Right renal cortex interstitium (tissue), 3 donors: ENCODE measurements around the gene FOXE1. TPM values are rescaled to one million over a fixed set of nuclear protein-coding genes. Genes with fewer than 3 reads are reported as not detected.

Experiments used
- DNase-seq, 3 donors: peaks; one replicate each; pipeline ENCODE4 v3.0.0-alpha.2; 2013; ENCODE audit warnings: low read depth in 3 of 3, low spot score in 2 of 3
- polyA plus RNA-seq, 3 donors: library from polyadenylated mRNA; unstranded; fragments of 120-200 nt; gene quantifications; one replicate each; pipeline ENCODE4 v1.2.1, GENCODE V29; 2013; ENCODE audit not compliant: insufficient read length in 3 of 3

Gene FOXE1
- polyA plus RNA-seq, 3 donors = 0.04 TPM; not detected in 2

DNA sequence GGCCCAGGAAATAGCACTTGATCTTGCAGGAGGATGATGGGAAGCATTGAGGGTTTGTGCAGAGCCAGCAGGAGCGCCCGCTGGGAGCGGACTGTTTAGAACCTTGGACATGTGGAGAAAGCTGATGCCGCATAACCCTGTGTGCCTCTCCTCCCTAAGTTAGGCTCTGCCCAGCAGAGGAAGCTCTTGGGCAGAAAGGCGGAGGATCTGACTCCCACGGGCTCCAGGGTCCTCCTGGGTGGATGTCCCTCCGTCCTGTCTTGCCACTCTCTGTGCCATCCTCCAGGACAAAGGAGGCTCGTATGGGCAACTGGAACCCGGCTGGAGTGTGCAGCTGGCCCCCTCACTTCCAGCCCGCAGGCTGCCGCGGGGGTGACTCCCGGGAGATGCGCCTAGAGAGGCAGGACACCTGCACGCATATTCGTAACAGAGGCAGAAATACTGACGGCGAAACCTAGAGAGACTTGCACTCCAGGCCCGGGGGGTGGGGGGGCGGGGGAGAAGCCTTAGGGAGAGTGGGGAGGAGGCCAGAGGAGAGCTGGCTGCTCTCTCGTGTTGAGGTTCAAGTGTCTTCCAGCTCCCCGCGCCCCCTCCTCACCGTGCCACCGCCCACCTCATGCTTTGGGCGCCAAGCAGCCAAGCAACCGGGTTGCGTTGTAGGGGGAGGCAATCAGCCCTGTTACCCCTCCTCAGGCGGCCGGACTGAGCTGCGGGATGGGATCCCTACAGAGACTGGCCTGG is 5.4 kb upstream of the FOXE1 start:
- DNase-seq = no peak

DNA sequence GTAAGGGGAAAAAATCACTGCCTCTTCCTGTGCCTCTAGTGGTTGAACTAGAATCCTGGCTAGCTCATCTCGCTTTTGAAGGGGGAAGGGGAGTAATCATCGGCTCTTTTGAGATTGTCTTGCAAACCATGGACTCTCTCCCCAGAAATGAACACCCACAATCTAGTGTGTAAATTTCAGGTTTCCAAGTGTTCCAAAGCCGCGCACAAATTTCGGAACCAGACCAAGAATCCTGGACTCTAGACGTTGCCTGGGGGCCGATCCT is 4.9 kb upstream of the FOXE1 start:
- no peak for DNase-seq

DNA sequence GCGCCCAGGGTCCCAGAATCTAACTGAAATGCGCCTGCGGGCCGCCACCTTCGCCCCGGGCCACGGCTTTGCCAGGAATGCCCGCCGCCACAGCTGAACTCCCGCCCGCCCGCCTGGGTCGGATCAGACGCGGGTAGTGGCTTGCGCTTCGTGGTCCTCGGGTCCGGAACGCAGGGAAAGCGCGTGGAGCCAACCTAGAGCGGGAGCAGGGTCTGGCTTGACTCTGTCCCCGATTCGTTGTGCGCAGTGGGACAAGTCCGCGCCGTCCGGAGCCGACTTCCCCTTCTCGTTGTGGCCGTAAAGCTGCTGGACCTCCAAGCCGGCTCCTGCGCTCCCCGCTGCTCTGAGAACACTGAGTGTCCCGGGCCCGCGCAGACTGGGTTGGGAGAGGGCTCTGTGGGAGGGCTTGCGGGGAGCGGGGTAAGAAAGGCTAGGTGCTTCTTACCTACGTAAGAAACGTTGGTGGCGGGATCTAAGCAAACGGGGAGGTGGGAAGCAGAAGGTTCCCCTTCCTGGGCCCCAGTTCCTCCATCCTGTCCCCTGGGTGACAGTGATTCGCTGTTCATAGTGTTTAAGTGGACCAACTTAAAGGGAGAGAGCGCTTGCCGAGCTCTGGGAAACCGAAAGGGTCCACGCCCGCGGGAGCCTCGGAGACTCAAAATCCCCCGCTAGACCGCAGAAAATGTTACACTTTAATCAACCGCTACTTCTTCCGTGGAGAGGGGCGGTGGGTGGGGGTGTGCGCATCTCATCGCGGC is 4.4 kb upstream of the FOXE1 start:
- DNase-seq = no peak

DNA sequence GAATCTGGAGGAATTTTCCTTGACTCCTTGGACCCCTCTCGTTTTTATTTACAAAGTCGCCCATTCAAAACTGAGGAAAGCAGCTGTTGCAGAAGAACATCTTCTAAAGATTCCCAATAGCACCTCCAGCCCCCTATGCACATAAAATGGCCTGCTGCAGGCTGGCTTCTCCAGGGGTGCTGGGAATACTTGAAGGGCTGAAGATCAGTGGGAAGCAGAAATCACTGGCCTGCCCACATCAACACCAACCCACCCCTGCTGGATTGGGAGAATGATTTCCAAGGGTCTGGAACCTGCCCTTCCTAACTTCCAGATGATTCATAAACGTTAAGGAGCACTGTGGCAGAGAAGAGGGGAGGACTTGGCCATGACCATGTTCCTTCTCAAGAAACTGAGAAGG is 3.0 kb upstream of the FOXE1 start:
- DNase-seq = no peak

DNA sequence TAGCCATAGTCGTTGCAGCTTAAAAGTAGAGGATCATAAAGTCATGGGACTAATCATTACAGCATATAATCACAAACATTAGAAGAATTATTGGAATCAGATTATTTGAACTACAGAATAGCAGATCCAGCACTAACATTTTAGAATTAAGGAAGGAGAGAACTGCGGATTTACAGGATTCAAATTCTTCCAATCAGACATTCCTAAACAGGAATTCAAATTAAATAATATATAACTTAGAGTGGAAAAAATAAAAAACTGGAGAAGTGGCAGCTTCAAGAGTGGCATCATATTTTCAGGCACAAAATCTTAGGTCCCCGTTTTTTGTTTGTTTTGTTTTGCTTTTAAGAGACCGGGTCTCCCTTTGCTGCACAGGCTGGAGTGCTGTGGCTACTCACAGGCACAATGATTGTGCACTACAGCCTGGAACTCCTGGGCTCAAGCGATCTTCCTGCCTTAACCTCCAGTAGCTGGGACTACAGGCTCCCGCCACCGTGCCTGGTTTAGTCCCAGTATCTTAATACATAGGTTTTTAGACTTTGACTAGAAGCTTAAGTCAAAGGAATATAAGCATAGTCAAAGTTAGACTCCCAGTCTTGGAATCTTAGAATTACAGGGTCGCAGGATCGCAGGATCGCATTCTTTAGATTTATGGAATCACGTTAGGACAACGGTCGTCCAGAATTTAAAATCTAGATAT is 2.1 kb upstream of the FOXE1 start:
- no peak for DNase-seq

DNA sequence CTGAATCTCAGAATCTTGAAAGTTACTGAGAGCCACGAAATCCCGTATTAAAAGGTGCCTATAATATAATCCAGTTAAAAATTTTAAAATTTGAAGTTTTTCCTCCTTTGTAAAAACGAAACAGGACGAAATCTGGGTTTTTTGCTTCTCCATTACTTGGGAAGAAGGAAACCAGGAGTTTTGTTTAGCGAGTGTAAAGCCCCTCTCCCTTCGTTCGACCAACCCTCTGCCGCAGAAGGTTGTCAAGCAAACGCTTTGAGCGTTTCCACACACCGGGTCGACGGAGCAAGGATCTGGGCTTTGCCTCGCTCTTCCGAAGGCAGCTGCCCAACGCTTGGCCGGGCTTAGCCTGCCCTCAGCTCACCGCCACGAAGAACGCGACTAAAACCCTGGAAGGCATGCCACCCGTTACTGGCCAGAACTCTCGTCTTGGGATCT is 1.6 kb upstream of the FOXE1 start:
- DNase-seq = no peak

DNA sequence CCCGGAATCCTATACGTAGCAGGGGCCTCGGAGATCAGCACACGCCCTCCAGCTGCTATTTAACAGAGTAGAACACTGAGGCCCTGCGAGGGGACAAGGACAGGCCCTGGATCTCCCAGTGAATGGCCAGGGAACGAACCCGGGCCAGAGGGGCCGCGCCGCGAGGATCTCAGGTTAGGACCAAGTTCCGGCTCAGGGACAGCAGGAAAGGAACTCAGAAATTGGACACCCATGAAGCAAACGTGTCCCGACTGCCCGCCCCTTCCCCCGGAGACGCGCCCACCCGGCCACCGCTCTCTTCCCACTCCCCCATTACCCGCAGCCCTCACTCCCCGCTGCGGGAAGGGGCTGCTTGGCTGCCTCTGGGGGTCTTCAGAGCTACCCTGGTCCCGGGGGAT is 1.0 kb upstream of the FOXE1 start:
- DNase-seq = no peak

DNA sequence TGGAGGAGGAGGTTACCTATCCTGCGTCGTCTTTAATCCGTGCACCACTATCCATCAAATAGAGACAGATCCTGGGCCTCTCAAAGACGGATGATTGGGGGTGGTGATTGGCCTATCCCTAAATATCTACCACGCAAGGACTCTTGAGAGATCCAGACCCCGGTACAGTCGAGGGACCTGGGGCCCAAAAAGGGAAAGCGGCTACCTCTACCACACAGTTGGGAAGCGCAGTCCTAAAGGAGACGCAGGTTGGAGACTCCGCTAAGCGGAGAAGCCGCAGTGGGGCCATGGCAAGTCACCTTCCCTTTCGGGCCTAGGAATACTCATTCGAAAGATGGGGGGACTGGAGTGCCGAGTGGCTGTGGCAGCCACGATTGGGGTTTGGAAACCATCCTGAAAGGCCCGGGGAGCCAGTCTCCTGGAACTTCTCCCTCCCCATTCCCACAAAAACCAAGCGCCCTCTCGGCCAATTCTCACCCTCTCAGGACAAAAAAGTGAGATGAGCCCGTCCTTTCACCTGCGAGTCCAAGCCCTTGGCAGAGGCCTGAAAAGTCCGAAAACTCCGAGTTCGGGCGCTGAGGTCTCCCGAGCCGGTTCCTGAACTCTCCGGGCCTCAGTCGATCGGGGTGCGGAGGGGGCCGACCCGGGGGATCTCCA is 499 bp upstream of the FOXE1 start:
- no peak for DNase-seq

DNA sequence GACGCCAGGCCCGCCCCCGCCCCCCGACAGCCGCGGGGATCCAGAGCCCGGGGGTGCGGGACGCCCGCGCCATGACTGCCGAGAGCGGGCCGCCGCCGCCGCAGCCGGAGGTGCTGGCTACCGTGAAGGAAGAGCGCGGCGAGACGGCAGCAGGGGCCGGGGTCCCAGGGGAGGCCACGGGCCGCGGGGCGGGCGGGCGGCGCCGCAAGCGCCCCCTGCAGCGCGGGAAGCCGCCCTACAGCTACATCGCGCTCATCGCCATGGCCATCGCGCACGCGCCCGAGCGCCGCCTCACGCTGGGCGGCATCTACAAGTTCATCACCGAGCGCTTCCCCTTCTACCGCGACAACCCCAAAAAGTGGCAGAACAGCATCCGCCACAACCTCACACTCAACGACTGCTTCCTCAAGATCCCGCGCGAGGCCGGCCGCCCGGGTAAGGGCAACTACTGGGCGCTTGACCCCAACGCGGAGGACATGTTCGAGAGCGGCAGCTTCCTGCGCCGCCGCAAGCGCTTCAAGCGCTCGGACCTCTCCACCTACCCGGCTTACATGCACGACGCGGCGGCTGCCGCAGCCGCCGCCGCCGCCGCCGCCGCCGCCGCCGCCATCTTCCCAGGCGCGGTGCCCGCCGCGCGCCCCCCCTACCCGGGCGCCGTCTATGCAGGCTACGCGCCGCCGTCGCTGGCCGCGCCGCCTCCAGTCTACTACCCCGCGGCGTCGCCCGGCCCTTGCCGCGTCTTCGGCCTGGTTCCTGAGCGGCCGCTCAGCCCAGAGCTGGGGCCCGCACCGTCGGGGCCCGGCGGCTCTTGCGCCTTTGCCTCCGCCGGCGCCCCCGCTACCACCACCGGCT is 1.0 kb downstream of the FOXE1 start:
- no peak for DNase-seq

DNA sequence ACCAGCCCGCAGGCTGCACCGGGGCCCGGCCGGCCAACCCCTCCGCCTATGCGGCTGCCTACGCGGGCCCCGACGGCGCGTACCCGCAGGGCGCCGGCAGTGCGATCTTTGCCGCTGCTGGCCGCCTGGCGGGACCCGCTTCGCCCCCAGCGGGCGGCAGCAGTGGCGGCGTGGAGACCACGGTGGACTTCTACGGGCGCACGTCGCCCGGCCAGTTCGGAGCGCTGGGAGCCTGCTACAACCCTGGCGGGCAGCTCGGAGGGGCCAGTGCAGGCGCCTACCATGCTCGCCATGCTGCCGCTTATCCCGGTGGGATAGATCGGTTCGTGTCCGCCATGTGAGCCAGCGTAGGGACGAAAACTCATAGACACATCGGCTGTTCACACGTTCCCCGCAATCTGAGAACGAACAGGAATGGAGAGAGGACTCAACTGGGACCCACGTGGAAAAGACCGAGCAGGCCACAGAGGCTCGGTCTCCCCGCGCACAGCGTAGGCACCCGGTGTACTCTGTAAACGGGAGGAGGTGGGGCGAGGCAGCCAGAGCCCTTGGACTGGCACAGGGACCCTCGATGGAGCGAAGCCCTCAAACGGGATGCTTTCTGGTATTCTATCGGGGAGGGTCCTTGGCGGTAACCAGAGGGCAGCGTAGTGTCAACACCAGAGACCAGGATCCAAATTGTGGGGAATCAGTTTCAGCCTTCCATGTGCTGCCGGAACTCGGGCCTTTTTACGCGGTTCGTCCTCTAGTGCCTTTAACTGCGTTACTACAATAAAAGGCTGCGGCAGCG is 1.9 kb downstream of the FOXE1 start:
- no peak for DNase-seq

DNA sequence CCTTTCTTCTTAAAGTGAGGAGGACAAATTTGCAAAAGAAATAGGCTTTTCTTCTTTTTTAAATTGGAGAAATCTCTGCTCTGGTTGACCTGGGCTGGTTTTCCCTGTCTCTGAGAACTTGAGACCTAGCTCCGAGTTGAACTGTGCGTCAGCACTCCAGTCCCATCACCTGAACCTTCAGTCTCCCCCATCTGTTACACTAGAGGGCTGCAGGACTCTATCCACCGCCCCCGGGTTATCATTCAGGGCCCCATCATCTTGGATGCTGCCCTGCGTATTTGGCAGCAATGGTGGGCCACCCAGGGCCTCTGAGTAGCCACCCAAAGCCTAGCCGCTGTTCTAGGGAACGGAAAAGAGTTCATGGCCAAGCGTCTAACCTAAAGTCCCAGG is 2.5 kb downstream of the FOXE1 start:
- DNase-seq = no peak

DNA sequence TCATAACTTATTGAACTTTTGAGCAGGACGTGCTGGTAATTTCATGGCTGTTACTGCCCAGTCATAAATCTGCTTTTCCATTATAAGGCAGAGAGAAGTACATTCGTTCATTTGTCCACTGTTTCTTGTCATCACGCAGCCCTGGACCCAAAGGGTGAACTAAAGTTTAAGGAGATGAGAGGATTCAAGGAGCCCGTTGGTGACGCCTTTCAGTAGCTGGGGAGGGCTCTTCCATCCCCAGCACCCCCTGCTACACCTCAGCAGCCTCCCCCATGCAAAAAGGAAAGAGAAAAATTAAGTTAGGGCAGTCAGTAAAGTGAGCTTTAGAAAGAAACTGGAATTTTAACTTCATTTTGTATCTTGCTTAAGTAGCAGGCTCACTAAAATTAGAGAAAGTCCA is 2.9 kb downstream of the FOXE1 start:
- DNase-seq = no peak

DNA sequence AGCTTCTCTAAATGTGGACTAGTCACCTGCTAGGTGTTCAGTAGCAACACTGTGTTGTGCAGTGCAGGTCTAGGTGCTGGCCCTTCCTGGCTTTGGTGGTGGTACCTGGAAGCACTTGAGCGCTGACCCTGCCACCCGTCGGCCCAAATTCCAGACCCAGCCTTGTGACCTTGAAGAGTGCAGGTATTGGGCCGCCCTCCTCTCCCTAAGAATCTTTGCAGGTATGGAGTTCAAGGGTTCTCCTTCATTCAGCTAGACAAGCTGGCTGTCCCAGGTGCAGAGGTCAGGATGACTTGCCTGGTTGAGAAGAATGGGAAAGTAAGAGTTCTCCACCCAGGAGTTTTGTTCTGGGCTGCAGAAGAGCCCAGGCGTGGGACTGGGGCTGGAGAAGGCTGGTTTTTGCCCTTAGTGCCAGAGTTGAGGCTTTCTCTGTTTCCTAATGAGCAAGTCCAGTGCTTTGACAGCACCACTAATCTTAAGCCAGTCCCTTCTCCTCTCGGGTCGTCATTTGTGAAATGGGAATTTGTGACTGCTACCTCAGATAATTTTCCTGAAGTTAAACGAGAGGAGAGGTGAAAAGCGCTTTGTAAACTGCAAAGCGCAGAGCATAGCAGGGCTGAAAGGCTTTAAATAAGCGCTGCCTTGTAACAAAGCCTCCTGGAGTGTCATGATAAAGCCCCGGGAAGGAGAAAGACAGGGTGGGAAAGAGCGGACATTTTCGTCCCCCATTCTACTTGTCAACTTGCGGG is 4.0 kb downstream of the FOXE1 start:
- no peak for DNase-seq

DNA sequence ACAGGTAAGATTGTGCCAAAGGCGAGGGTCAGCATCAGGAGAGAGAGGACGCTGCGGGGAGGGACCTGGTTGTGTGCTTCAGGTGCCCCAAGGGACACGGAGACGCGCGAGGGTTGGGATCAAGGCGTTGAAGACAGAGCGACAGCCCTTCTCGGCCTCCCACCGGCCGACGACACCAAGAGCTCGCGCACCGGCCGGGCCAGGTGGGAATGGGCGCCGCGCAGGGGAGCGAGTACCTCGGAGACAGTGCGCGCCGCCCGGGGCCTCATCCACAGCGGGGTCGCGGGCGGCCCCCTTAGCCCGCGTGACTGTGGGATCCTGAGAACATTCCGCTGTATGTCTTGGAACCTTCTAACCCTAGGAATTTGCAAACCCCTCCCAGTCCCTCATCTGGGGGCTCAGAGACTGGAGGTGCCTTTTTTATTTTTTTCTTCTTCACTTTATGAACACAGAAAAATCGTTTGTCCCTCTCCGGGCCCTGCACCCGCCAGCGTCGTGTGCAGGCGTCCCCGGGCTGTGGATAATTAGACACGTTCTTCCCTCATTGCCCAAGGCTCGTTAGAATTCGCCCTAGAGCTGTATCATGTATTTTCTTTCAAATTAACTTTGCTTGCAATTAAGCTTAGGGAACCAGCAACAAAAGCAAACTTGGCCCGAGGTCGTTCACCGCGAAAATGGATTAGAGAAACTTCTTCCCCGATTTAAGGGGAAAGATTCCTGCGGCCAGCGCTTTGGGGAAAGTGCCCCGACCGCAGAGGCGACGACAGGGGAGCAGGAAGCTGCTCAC is 4.8 kb downstream of the FOXE1 start:
- no peak for DNase-seq

DNA sequence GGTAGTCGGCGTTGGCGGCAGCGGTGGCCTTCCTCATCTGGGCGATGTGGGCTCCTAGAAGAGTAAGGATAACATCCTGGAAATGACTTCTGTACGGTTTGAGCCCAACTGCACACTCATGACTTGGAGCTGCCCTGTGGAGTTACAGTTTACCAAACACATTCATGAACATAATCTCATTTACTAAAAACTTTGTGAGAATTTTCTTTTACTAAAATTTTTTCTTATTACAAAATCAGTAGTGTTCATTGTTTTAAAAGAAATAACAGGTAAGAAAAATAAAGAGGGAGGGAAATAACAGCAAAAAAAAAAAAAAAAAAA is 5.3 kb downstream of the FOXE1 start:
- no peak for DNase-seq

DNA sequence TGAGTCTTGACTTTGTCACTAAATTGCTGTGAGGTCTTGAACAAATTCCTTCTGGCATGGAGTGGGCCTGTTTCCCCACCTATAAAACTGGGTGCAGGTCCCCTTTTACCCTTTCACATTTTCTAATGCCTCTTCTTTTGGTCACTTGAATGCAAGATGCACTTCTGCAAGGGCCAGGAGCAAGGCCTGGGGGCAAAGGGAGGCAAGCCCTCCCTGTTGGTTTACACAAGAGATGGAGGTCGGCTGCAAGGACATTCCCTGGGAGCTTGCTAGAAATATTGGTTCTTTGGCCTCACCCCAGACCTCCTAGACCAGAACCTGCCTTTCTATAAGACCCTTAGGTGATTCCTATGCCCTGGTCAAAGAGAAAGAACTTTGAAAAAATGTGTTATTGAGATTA is 5.8 kb downstream of the FOXE1 start:
- DNase-seq = no peak

DNA sequence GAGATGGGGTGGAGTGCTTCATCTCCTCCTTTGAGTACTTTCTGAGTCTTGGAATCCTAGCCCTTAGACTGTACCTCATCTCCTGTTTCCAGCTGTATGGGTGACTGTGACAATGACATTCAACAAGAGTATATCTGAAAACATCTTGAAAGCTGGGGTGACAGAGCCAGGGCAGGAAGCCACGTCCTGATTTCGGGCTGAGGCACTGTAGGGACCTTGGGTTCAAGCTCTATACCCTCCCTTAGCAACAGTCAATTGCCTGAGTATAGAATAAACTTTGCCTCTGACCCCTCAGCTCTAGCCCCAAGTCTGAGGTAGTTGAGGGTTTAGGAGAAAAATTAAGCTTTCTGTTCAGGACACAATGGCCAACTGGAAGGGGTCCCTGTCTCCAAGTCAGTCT is 6.3 kb downstream of the FOXE1 start:
- no peak for DNase-seq

DNA sequence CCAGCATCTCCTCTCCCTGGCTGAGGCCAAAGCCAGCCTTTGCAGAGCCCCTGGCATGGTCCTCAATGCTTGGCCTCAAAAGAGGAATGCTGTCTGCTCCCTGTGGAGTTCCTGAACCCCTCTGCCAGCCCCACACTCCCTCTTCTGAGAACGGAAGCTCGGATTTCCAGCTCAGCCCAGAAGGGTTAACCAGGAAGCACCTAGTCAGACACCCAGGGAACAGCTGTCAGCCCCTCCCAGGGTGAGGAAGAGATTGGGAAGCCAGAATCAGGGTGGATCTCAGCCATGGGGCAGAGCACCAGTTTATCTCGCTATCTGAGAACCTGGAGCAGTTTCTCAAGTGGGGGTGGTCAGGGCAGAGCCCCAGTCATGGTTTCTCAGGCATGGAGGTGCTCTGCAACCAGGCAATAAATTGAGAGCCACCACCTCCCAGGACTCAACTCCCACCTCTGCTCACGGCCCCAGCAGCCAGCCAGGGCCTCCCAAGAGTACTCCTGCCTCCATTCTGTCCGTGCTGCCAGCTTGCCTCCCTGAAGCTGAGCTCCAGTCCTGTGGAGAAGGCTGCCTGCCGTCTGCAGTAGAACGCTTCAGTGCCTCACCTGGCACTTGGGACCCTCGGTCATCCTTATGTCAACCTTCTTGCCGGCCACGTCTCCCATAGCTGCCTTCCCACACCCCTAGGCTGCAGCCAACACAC is 7.6 kb downstream of the FOXE1 start:
- DNase-seq = no peak
